Measurements from ENCODE around the gene RAB11FIP3.
"Not testable (repeated sequence)": the region's sequence is repeated elsewhere in the genome, so short reads cannot be mapped to it uniquely, and the experiment has no call there.

Gene RAB11FIP3
- total RNA-seq: 67.4 to 106 (median 71.2) reads per million in 4 experiments

- peak; percentile 69 for DNase-seq
Observed at GRCh38 chr16:425082-425718, at the start of gene RAB11FIP3. Gene RAB11FIP3, plus strand, starts transcription at chr16:425649. Its CDS starts 358 bp downstream, at chr16:426007.

GRCh38 chr16:375927-376816 lies 49.3 kb upstream of the RAB11FIP3 start:
- DNase-seq: no peak

- no peak for DNase-seq
Observed at GRCh38 chr16:376817-377418, 48.5 kb upstream of the RAB11FIP3 start.

- DNase-seq: no peak
Observed at GRCh38 chr16:377419-377951, 48.0 kb upstream of the RAB11FIP3 start.

- not testable (repeated sequence) for DNase-seq
Observed at GRCh38 chr16:378113-378820, 47.2 kb upstream of the RAB11FIP3 start.

GRCh38 chr16:378821-379182 lies 46.6 kb upstream of the RAB11FIP3 start:
- no peak for DNase-seq

- DNase-seq: no peak
Observed at GRCh38 chr16:379183-379960, 46.1 kb upstream of the RAB11FIP3 start.

GRCh38 chr16:379961-380761 lies 45.3 kb upstream of the RAB11FIP3 start:
- no peak for DNase-seq

- no peak for DNase-seq
Observed at GRCh38 chr16:380762-381011, 44.8 kb upstream of the RAB11FIP3 start.

GRCh38 chr16:381012-381788 lies 44.2 kb upstream of the RAB11FIP3 start:
- no peak for DNase-seq

GRCh38 chr16:381789-382717 lies 43.4 kb upstream of the RAB11FIP3 start, which contains the start of gene PGAP6:
Gene PGAP6, minus strand, starts transcription at chr16:381978. Its CDS starts 157 bp downstream, at chr16:381821.
- DNase-seq: peak; percentile 61

GRCh38 chr16:383326-384051 lies 42.0 kb upstream of the RAB11FIP3 start:
- DNase-seq: peak; percentile 21

GRCh38 chr16:386641-387156 lies 38.8 kb upstream of the RAB11FIP3 start:
- no peak for DNase-seq

- DNase-seq: not testable (repeated sequence)
Observed at GRCh38 chr16:387761-388666, 37.4 kb upstream of the RAB11FIP3 start.

GRCh38 chr16:389352-389751 lies 36.1 kb upstream of the RAB11FIP3 start:
- no peak for DNase-seq

- peak; percentile 59 for DNase-seq
Observed at GRCh38 chr16:391885-392335, 33.5 kb upstream of the RAB11FIP3 start.

- DNase-seq: no peak
Observed at GRCh38 chr16:392450-393030, 32.9 kb upstream of the RAB11FIP3 start.

Data from effector CD8-positive, alpha-beta T cell (primary cell).